Smooth muscle cell (in vitro differentiated cells): ENCODE results near the gene PSD2. TPM values are rescaled to one million over a fixed set of nuclear protein-coding genes. Genes with fewer than 3 reads are reported as not detected.

Experiments used
- DNase-seq: peaks from one replicate; lab custom pipeline; 2025; ENCODE audit not compliant: unreplicated experiment; lab: John Stamatoyannopoulos, UW
- H2AFZ ChIP-seq: fragments of 200-600 bp; sonication (generic); 2 replicates; pipeline ENCODE4 v1.6.0; 2016; ENCODE audit warnings: antibody characterized with exemption, low read depth, mild to moderate bottlenecking
- H3F3A ChIP-seq: fragments of 200-600 bp; sonication (generic); 2 replicates; pipeline ENCODE4 v1.6.0; 2017; ENCODE audit warnings: antibody characterized with exemption, low read depth
- H3K27ac ChIP-seq: fragments of 200-600 bp; sonication (generic); 2 replicates; pipeline ENCODE4 v1.5.1; 2016; ENCODE audit warnings: low read depth, mild to moderate bottlenecking
- H3K27me3 ChIP-seq: fragments of 200-600 bp; sonication (generic); 2 replicates; pipeline ENCODE4 v1.6.1; 2016; ENCODE audit warnings: low read depth, mild to moderate bottlenecking
- H3K36me3 ChIP-seq: fragments of 200-600 bp; sonication (generic); 2 replicates; pipeline ENCODE4 v1.5.1; 2016; ENCODE audit warnings: low read depth
- H3K4me1 ChIP-seq: fragments of 200-600 bp; sonication (generic); 2 replicates; pipeline ENCODE4 v1.5.1; 2016; ENCODE audit warnings: low read depth
- H3K4me2 ChIP-seq: fragments of 200-600 bp; sonication (generic); 2 replicates; pipeline ENCODE4 v1.6.0; 2016; ENCODE audit warnings: mild to moderate bottlenecking
- H3K4me3 ChIP-seq: fragments of 200-600 bp; sonication (generic); 2 replicates; pipeline ENCODE4 v1.5.1; 2016; ENCODE audit warnings: mild to moderate bottlenecking
- H3K79me2 ChIP-seq: fragments of 200-600 bp; sonication (generic); 2 replicates; pipeline ENCODE4 v1.6.0; 2016; ENCODE audit warnings: low read depth, mild to moderate bottlenecking
- H3K9ac ChIP-seq: fragments of 200-600 bp; sonication (generic); 2 replicates; pipeline ENCODE4 v1.6.0; 2016; ENCODE audit warnings: low read depth
- H3K9me3 ChIP-seq: fragments of 200-600 bp; sonication (generic); replicated peaks from 2 replicates; pipeline ENCODE4 v1.5.1; 2016; ENCODE audit warnings: low read depth
- H4K20me1 ChIP-seq: fragments of 200-600 bp; sonication (generic); 2 replicates; pipeline ENCODE4 v1.6.0; 2016; ENCODE audit warnings: low read depth
- CTCF ChIP-seq: fragments of 200-600 bp; sonication (generic); IDR thresholded peaks from 2 replicates; pipeline ENCODE4 v1.5.1; 2017; ENCODE audit warnings: borderline replicate concordance, mild to moderate bottlenecking, antibody characterized with exemption; ENCODE audit not compliant: insufficient read depth, poor library complexity, severe bottlenecking
- WGBS: methylation state at CpG from one replicate; pipeline ENCODE4 v1.1.7; 2016; ENCODE audit warnings: low lambda C conversion rate; 5-methylcytosine and 5-hydroxymethylcytosine counted together
- polyA plus RNA-seq: library from polyadenylated mRNA; unstranded; fragments of >200 nt; fragmentation: Nextera tagmentation; extraction: Ambion mirVana; gene quantifications from 2 replicates; pipeline ENCODE4 v1.2.1, GENCODE V29; 2016
- total RNA-seq: library from RNA; depleted of rRNA; stranded (reverse); fragments of >200 nt; gene quantifications from 2 replicates; pipeline ENCODE4 v1.2.3, GENCODE V29; 2014

PSD2 gene
- total and polyA plus RNA-seq, 2 experiments from 2014 or later = 0.54 to 0.81 TPM

- no peaks in the 10 kb centered on the region for H3K79me2 ChIP-seq
- no peaks in the 10 kb centered on the region for H3K4me1 ChIP-seq
- H3K27ac ChIP-seq = no peak overlapping the region
- 85% methylated on average over 12 of the region's 12 CpGs for WGBS
- H3K27me3 ChIP-seq = peaks cover 29% of the 10 kb centered on the region
- H3F3A ChIP-seq = no peaks in the 10 kb centered on the region
- no peaks in the 10 kb centered on the region for H4K20me1 ChIP-seq
- DNase-seq = no peak
- H3K36me3 ChIP-seq = no peaks in the 10 kb centered on the region
- H3K4me2 ChIP-seq = no peak overlapping the region
- H2AFZ ChIP-seq = no peak overlapping the region
- H3K4me3 ChIP-seq = no peak overlapping the region
- no peak for TF ChIP-seq CTCF
- H3K9me3 ChIP-seq = no peaks in the 10 kb centered on the region
- H3K9ac ChIP-seq = no peak overlapping the region
Observed at GRCh38 chr5:139864716-139865483, 69.3 kb downstream of the PSD2 start.

GRCh38 chr5:139867109-139867508 lies 71.5 kb downstream of the PSD2 start:
- H3K4me3 ChIP-seq = no peak overlapping the region
- no peak overlapping the region for H3K9ac ChIP-seq
- H3K4me1 ChIP-seq = no peaks in the 10 kb centered on the region
- H3K36me3 ChIP-seq = no peaks in the 10 kb centered on the region
- no peaks in the 10 kb centered on the region for H3K79me2 ChIP-seq
- H4K20me1 ChIP-seq = no peaks in the 10 kb centered on the region
- H3K9me3 ChIP-seq = no peaks in the 10 kb centered on the region
- 60% methylated on average over 2 of the region's 2 CpGs for WGBS
- no peak overlapping the region for H3K4me2 ChIP-seq
- H3K27ac ChIP-seq = no peak overlapping the region
- H2AFZ ChIP-seq = no peak overlapping the region
- DNase-seq = no peak
- TF ChIP-seq CTCF = no peak
- peaks cover 18% of the 10 kb centered on the region for H3K27me3 ChIP-seq
- H3F3A ChIP-seq = no peaks in the 10 kb centered on the region

GRCh38 chr5:139867581-139867980 lies 72.0 kb downstream of the PSD2 start:
- H2AFZ ChIP-seq = no peak overlapping the region
- H3K4me2 ChIP-seq = no peak overlapping the region
- H3K27me3 ChIP-seq = peaks cover 18% of the 10 kb centered on the region
- no peak for TF ChIP-seq CTCF
- H3K27ac ChIP-seq = no peak overlapping the region
- no peaks in the 10 kb centered on the region for H3F3A ChIP-seq
- no peak overlapping the region for H3K9ac ChIP-seq
- no peaks in the 10 kb centered on the region for H3K4me1 ChIP-seq
- DNase-seq = no peak
- no peak overlapping the region for H3K4me3 ChIP-seq
- no peaks in the 10 kb centered on the region for H3K79me2 ChIP-seq
- H4K20me1 ChIP-seq = no peaks in the 10 kb centered on the region
- H3K9me3 ChIP-seq = no peaks in the 10 kb centered on the region
- H3K36me3 ChIP-seq = no peaks in the 10 kb centered on the region

GRCh38 chr5:139869042-139869790 lies 73.6 kb downstream of the PSD2 start:
- Histone ChIP-seq H2AFZ (no peak overlapping the region), H3K4me2 (no peak overlapping the region), H3K4me1 (no peaks in the 10 kb centered on the region), H3K27me3 (peaks cover 18% of the 10 kb centered on the region), H3K36me3 (no peaks in the 10 kb centered on the region), H3K9ac (no peak overlapping the region), H3K27ac (no peak overlapping the region), H3F3A (no peaks in the 10 kb centered on the region), H3K79me2 (no peaks in the 10 kb centered on the region), H3K9me3 (no peaks in the 10 kb centered on the region), H3K4me3 (no peak overlapping the region), H4K20me1 (no peaks in the 10 kb centered on the region)
- TF ChIP-seq CTCF = no peak
- WGBS = 82% methylated on average over 9 of the region's 9 CpGs
- no peak for DNase-seq
